Parathyroid adenoma (tissue), 2 donors: ENCODE data around the gene PALS2.

Experiments
- H2AFZ ChIP-seq: fragments of 300-600 bp; sonication (generic); one replicate; pipeline ENCODE4 v1.7.0; 2017; ENCODE audit warnings: antibody characterized with exemption, mild to moderate bottlenecking
- H3K27ac ChIP-seq: fragments of 300-600 bp; sonication (generic); one replicate; pipeline ENCODE4 v1.7.0; 2017
- H3K27me3 ChIP-seq: fragments of 300-600 bp; sonication (generic); one replicate; pipeline ENCODE4 v1.7.0; 2017; ENCODE audit warnings: low read length; ENCODE audit not compliant: control insufficient read depth, insufficient read depth
- H3K36me3 ChIP-seq: fragments of 300-600 bp; sonication (generic); one replicate; pipeline ENCODE4 v1.7.0; 2017; ENCODE audit warnings: low read length; ENCODE audit not compliant: control insufficient read depth, insufficient read depth
- H3K4me1 ChIP-seq: fragments of 300-600 bp; sonication (generic); one replicate; pipeline ENCODE4 v1.7.0; 2017; ENCODE audit warnings: control low read depth
- H3K4me2 ChIP-seq: fragments of 300-600 bp; sonication (generic); one replicate; pipeline ENCODE4 v1.7.0; 2017; ENCODE audit warnings: low read length
- H3K4me3 ChIP-seq: fragments of 300-600 bp; sonication (generic); one replicate; pipeline ENCODE4 v1.7.0; 2017; ENCODE audit warnings: low read depth, low read length
- H3K79me2 ChIP-seq: fragments of 300-600 bp; sonication (generic); one replicate; pipeline ENCODE4 v1.7.0; 2017; ENCODE audit warnings: control low read depth
- H3K9ac ChIP-seq: fragments of 300-600 bp; sonication (generic); one replicate; pipeline ENCODE4 v1.7.0; 2017; ENCODE audit warnings: mild to moderate bottlenecking
- H3K9me3 ChIP-seq: fragments of 300-600 bp; sonication (generic); one replicate; pipeline ENCODE4 v1.7.0; 2017; ENCODE audit warnings: low read length; ENCODE audit not compliant: control insufficient read depth
- CTCF ChIP-seq: fragments of 300-600 bp; sonication (generic); IDR thresholded peaks from one replicate; pipeline ENCODE4 v1.7.0; 2017; ENCODE audit warnings: antibody characterized with exemption, mild to moderate bottlenecking
- donor health status: primary hyperparathyroidism.

PALS2 gene

DNA sequence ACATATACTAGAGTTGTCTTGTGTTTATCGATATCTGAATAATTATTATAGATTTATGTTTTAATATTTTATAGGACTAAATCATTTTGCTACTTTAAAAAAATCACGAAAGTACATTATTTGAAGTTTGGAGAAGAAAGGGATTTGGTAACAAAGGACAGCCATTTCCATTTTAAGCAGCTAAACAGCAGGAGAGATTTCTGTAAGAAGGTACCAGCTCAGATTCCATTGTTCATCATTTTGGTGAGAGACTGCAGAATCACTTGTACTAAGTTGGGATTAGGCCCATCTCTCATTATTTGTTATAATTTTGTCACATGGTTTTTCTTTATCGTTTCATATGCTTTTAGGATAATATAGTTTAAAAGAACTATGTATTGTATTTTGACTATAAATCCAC is 46.7 kb downstream of the PALS2 start:
- Histone ChIP-seq H2AFZ (no peak overlapping the region), H3K4me2 (no peak overlapping the region), H3K9ac (no peak overlapping the region), H3K36me3 (no peaks in the 10 kb centered on the region), H3K4me3 (no peak overlapping the region), H3K27me3 (no peaks in the 10 kb centered on the region), H3K79me2 (no peaks in the 10 kb centered on the region), H3K4me1 (no peaks in the 10 kb centered on the region), H3K9me3 (no peaks in the 10 kb centered on the region), H3K27ac (no peak overlapping the region)
- no peak for TF ChIP-seq CTCF

- Histone ChIP-seq H3K79me2 (no peaks in the 10 kb centered on the region), H2AFZ (no peak overlapping the region), H3K4me2 (no peak overlapping the region), H3K36me3 (no peaks in the 10 kb centered on the region), H3K9me3 (no peaks in the 10 kb centered on the region), H3K9ac (no peak overlapping the region), H3K4me3 (no peak overlapping the region), H3K4me1 (no peaks in the 10 kb centered on the region), H3K27ac (no peak overlapping the region), H3K27me3 (no peaks in the 10 kb centered on the region)
- no peak for TF ChIP-seq CTCF
Measured at GRCh38 chr7:24622646-24623182, 49.5 kb downstream of the PALS2 start.
